Pancreas (tissue), 10 donors: Measurements from ENCODE around the gene SCIN. TPM values are rescaled to one million over a fixed set of nuclear protein-coding genes. Genes with fewer than 3 reads are reported as not detected.

Source experiments
- ATAC-seq, 4 donors: fragments of 200-7000 bp; cut with Tn5 transposase; one replicate each; pipeline versions ENCODE4 v1.8.0 to v1.9.1; 2020; ENCODE audit warnings: mild to moderate bottlenecking in 4 of 4, moderate library complexity in 4 of 4
- DNase-seq, 6 donors: peaks; one replicate each; pipeline ENCODE4 v3.0.0-alpha.2; 2020
- FAIRE-seq: peaks from 2 replicates; lab custom pipeline; 2012; peaks lifted over from hg19 to GRCh38; lab: Jason Lieb, UNC
- H3K27ac ChIP-seq, 4 donors: fragments of 200-600 bp; sonication (generic); 1 replicate in 3 of 4; 2 replicates in 1 of 4; pipeline versions ENCODE4 v1.5.0 to v1.8.0; 2020
- H3K27me3 ChIP-seq, 4 donors: fragments of 200-600 bp; one replicate each; pipeline ENCODE4 v1.8.0; 2021
- H3K36me3 ChIP-seq, 3 donors: fragments of 200-600 bp; sonication (generic) in 1 of 3; one replicate each; pipeline versions ENCODE4 v1.5.0 to v1.8.0; 2020 to 2021
- H3K4me1 ChIP-seq, 3 donors: fragments of 200-600 bp; one replicate each; pipeline ENCODE4 v1.8.0; 2021
- H3K4me3 ChIP-seq, 4 donors: fragments of 200-600 bp; sonication (generic) in 2 of 4; one replicate each; pipeline versions ENCODE4 v1.5.0 to v1.8.0; 2020 to 2021
- H3K9me3 ChIP-seq, 4 donors: fragments of 200-600 bp; one replicate each; pipeline ENCODE4 v1.8.0; 2021
- WGBS, 2 donors: extraction: QIAGEN DNeasy Blood & Tissue Kit; methylation state at CpG; one replicate each; pipeline ENCODE4 v1.1.7; 2013; 5-methylcytosine and 5-hydroxymethylcytosine counted together
- intact Hi-C, 3 donors: fragments of 100-400 bp; cut with DNase I; formaldehyde crosslinking; loops; one replicate each; pipeline versions ENCODE4 v1.11.1 to v1.14.2; 2022
- polyA plus RNA-seq, 2 donors: library from polyadenylated mRNA; stranded (reverse); fragments of 200-250 nt; gene quantifications; one replicate each; pipeline ENCODE4 v1.2.3, GENCODE V29; 2013
- total RNA-seq, 6 donors: library from RNA; stranded (reverse); fragmentation: NEBNext Ultra II Directional in 4 of 6; extraction: Animal tissue kit (Norgen Biotek cat#: 25700) in 4 of 6; gene quantifications; one replicate each; pipeline versions ENCODE4 v1.2.1 to v1.2.4, GENCODE V29; 2021 to 2023
- TF ChIP-seq, protein P1 (sequence below), 4 donors: fragments of 200-600 bp; sonication (generic) in 3 of 4; IDR thresholded peaks; one replicate each; pipeline versions ENCODE4 v1.5.0 to v1.8.0; 2021; ENCODE audit warnings: antibody characterized with exemption in 4 of 4
- donor health status: healthy with polysubstance abuse.
- donor health status: DM: no; HTN: no; CAD: no; lungs with moderate emphysema.
- donor health status: DM: no; HTN: no; CAD: no.
- donor health status: control.
- donor health status: control.
- donor health status: Bipolar disorder and iron deficiency.
- donor health status: DM: yes; HTN: yes; CAD: no.
- donor health status: DM: no; HTN: no; CAD: no.
- donor health status: DM: no; HTN: no; CAD: no.
- donor health status: DM: yes; HTN: yes; CAD: no.

Gene SCIN
- total and polyA plus RNA-seq, 8 donors: 0.39 to 6.1 (median 1.1) TPM

DNA sequence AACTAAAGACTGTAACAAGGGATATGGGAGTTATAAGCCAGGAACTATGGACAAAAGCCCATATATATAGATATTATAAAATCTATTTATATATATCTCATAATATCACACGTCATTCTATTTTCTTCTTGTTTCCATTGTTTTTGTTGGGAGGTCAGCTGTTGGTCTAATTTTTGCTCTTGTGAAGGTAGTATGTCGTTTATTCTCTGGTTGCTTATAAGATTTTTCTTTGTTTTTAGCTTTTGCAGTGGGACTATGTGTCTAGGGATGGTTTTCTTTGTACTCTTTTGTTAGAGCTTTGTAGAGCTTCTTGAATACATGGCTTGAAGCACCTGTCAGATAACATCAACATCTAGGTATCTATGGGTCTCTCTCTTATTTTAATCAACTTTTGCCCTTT lies 130.9 kb downstream of the SCIN start:
- WGBS, 2 donors: 80% methylated on average over 2 of the region's 2 CpGs
- DNase-seq (no peak), ATAC-seq (no peak), FAIRE-seq (no peak)
- Histone ChIP-seq H3K9me3 (no peaks in the 10 kb centered on the region), H3K27ac (no peak overlapping the region), H3K27me3 (no peaks in the 10 kb centered on the region), H3K4me1 (no peaks in the 10 kb centered on the region), H3K36me3 (no peaks in the 10 kb centered on the region), H3K4me3 (no peak overlapping the region)
- intact Hi-C loops: no loop called here
- TF ChIP-seq, protein P1, sequence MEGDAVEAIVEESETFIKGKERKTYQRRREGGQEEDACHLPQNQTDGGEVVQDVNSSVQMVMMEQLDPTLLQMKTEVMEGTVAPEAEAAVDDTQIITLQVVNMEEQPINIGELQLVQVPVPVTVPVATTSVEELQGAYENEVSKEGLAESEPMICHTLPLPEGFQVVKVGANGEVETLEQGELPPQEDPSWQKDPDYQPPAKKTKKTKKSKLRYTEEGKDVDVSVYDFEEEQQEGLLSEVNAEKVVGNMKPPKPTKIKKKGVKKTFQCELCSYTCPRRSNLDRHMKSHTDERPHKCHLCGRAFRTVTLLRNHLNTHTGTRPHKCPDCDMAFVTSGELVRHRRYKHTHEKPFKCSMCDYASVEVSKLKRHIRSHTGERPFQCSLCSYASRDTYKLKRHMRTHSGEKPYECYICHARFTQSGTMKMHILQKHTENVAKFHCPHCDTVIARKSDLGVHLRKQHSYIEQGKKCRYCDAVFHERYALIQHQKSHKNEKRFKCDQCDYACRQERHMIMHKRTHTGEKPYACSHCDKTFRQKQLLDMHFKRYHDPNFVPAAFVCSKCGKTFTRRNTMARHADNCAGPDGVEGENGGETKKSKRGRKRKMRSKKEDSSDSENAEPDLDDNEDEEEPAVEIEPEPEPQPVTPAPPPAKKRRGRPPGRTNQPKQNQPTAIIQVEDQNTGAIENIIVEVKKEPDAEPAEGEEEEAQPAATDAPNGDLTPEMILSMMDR (IDR thresholded peaks at IDR 0.05): no peak

- Histone ChIP-seq H3K36me3 (no peaks in the 10 kb centered on the region), H3K27ac (no peak overlapping the region), H3K4me3 (no peak overlapping the region), H3K4me1 (no peaks in the 10 kb centered on the region), H3K9me3 (no peaks in the 10 kb centered on the region), H3K27me3 (no peaks in the 10 kb centered on the region)
- no peak for ATAC-seq
- DNase-seq: no peak
- intact Hi-C loops: no loop called here
- no peak for FAIRE-seq
- 62 to 77% methylated on average over 2 of the region's 2 CpGs for WGBS, 2 donors
- TF ChIP-seq, protein P1 (IDR thresholded peaks at IDR 0.05): no peak
Observed at GRCh38 chr7:12703881-12704280, 133.4 kb downstream of the SCIN start.

DNA sequence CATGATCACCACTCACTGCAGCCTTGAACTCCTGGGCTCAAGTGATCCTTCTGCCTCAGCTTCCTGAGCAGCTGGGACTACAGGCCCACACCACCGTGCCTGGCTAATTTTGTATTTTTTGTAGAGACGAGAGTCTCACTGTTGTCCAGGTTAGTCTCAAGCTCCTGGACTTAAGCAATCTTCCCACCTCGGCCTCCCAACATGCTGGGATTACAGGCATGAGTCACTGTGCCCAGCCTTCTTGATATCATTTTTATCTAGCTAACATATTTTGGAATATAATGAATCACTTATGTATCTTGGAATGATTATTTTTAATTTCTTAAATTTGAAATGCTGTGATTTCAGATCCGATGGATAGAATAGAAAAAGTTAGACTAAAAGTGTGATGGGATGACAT lies 135.4 kb downstream of the SCIN start:
- no peak overlapping the region for H3K4me3 ChIP-seq
- ATAC-seq: no peak
- 89 to 94% methylated on average over 4 of the region's 4 CpGs for WGBS, 2 donors
- no peaks in the 10 kb centered on the region for H3K36me3 ChIP-seq
- H3K27me3 ChIP-seq: no peaks in the 10 kb centered on the region
- DNase-seq: no peak
- no peaks in the 10 kb centered on the region for H3K9me3 ChIP-seq
- no peak overlapping the region for H3K27ac ChIP-seq
- TF ChIP-seq, protein P1 (IDR thresholded peaks at IDR 0.05): no peak
- H3K4me1 ChIP-seq: no peaks in the 10 kb centered on the region
- no peak for FAIRE-seq
- intact Hi-C loops: no loop called here

DNA sequence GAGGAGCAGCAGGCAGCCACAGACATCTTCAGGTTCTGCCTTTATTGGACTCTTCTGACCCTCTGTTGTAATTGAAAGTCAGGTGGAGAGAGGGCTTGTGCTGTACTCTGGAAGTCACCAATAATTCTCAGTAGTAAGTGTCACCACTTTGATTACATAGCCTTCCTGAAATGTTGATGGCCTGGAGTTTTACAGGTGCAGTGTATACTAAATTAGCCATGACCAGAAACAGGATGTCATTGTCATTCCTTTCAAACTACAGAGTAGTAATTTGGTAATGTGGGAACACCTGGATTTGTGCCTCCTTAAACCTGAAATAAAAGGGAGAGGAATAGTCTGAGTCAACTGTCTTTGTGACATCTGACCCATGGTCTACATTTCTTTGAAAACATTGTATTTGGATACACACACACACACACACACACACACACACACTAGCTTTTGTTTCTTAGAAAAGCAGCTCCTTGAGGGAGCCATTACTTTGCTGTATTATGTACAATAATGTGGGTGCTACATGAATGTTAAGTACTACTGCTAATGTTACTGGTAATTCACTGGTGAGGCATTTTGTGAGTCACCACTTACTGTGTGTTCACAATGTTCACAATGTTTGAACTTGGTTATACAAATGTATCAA lies 136.5 kb downstream of the SCIN start:
- H3K4me1 ChIP-seq: no peaks in the 10 kb centered on the region
- H3K9me3 ChIP-seq: no peaks in the 10 kb centered on the region
- TF ChIP-seq, protein P1 (IDR thresholded peaks at IDR 0.05): no peak
- ATAC-seq: peak in 1 of 4 donors; percentile 29
- intact Hi-C loops: no loop called here
- H3K36me3 ChIP-seq: no peaks in the 10 kb centered on the region
- peak; percentile 45 for FAIRE-seq
- no peak for DNase-seq
- H3K27ac ChIP-seq: no peak overlapping the region
- no peaks in the 10 kb centered on the region for H3K27me3 ChIP-seq
- H3K4me3 ChIP-seq: no peak overlapping the region

DNA sequence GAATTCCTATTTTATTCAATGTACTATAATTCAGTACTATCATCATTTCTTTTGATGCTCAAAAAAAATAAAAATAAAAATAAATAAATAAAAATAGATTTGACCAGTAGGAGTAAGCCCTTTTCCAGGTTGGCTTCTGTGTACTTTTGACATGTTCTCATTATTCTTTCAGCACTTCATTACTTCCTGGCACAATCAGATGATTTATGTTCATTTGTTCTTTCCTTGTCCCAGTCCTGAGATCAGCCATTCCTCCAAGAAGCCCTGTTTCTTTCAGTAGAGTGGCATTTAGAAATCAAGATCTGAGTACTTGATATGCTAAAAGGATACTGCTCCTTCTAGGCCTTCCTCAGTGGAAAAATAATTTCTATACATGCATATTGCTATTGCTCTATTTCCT lies 137.8 kb downstream of the SCIN start:
- H3K4me1 ChIP-seq: no peaks in the 10 kb centered on the region
- intact Hi-C loops: no loop called here
- FAIRE-seq: no peak
- no peaks in the 10 kb centered on the region for H3K36me3 ChIP-seq
- no peak for ATAC-seq
- TF ChIP-seq, protein P1 (IDR thresholded peaks at IDR 0.05): no peak
- H3K27me3 ChIP-seq: no peaks in the 10 kb centered on the region
- no peaks in the 10 kb centered on the region for H3K9me3 ChIP-seq
- H3K27ac ChIP-seq: no peak overlapping the region
- no peak overlapping the region for H3K4me3 ChIP-seq
- DNase-seq: no peak

Other genes starting within 250 kb of the SCIN start
- gene VWDE, start 166.9 kb upstream of the SCIN start, total RNA-seq: 1 to 10 TPM in 3 of 6 donors, under 1 TPM in 3; 0.37 to 2.7 (median 0.78) TPM
- gene VWDE, start 166.9 kb upstream of the SCIN start, polyA plus RNA-seq: 1 to 10 TPM; 2.5 to 7.9 TPM
- gene ARL4A, start 116.9 kb downstream of the SCIN start, total RNA-seq: 1 to 10 TPM; 1.9 to 7.3 (median 4.2) TPM
- gene ARL4A, start 116.9 kb downstream of the SCIN start, polyA plus RNA-seq: 1 to 10 TPM; 3.6 to 8.6 TPM